ENCODE measurements around the gene MRFAP1.
"Not testable (repeated sequence)": the region's sequence is repeated elsewhere in the genome, so short reads cannot be mapped to it uniquely, and the experiment has no call there.

MRFAP1 gene

DNA sequence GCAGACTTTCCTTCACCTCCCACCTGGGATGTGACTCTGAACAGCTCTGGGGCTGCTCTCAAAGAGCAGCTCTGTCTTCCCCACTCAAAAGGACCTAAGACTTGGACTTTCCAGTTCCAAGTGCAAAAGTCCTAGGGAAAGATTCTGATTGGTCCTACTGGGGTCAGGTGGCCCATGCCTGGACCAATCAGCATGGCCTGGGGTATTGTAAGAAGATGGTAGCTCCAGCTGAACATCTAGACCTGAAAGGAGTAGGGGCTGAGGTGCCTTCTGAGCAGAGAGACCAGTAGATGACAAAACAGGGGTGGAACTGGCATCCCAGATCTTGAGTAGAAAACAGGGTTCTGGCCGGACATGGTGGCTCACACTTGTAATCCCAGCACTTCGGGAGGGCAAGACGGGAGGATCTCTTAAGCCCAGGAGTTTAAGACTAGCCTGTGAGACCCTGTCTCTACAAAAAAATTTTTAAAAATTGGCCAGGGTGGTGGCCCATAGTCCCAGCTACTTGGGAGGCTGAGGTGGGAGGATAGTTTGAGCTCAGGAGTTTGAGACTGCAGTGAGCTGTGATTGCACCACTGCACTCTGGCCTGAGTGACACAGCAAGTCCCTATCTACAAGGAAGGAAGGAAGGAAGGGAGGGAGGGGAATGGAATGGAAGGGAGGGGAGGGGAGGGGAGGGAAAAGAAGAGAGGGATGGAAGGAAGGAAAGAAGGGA lies 27.4 kb upstream of the MRFAP1 start:
- no peak for DNase-seq

DNA sequence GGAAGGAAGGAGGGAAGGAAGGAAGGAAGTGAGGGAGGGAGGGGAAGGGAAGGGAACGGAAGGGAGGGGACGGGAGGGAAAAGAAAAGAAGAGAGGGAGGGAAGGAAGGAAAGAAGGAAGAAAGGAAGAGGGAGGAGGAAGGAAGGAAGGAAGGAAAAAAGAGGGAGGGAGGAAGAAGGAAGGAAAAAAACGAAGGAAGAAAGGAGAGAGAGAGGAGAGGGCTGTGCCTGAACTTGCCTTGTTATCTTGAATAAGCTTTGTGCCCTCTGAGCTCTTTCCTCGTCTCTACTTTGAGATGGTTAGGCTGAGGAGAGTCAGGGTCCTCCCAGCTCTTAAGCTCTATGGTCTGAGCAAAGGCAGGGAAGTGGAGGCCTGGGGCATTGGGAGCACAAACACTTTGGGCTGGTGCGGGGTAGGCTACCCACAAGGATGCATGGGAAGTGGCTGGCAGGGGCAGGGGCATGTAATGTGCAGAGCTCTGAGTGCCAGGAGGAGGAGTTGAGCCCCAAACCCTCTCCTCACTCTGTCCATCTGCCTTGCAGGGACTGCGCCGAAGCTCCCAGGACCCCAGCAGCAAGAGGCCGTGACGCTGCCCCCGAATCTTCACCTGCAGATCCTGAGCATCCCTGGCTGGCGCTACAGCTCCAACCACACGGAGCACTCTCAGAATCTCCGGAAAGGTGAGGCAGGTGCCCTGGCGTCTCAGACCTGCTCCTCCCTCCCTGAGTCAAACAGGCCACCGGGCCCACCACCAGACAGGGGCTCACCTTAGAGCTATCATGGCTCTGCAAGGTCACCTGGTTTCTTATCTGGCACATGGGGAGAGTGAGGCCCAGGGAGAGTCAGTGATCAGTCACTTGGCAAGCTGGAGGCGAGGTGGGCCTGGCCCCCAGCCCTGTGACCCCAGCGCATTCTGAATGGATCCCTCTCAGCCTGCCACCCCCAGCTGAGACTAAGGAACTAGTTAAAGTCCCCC lies 26.5 kb upstream of the MRFAP1 start:
- no peak for DNase-seq

DNA sequence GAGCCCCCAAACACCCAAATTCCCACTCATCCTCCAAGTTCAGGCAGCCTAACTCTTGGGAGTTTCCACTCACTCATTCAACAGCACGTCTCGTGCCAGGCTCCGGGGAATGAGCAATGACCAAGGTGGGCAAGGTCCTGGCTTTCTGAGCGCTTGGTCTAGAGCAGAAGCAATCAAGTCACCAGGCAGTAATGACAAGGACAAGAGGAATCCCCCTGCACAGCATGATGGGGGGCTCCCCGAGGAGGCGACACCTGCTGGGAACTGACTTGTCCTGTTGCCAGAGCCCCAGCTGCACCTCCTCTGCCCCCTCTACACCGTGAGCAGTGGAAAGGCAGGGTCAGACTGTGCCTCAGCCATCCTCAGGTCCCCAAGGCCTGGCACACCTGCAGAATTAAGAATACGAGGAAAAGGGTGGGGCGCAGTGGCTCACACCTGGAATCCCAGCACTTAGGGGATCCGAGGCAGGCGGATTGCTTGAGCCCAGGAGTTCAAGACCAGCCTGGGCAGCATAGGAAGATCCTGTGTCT lies 25.7 kb upstream of the MRFAP1 start:
- no peak for DNase-seq

DNA sequence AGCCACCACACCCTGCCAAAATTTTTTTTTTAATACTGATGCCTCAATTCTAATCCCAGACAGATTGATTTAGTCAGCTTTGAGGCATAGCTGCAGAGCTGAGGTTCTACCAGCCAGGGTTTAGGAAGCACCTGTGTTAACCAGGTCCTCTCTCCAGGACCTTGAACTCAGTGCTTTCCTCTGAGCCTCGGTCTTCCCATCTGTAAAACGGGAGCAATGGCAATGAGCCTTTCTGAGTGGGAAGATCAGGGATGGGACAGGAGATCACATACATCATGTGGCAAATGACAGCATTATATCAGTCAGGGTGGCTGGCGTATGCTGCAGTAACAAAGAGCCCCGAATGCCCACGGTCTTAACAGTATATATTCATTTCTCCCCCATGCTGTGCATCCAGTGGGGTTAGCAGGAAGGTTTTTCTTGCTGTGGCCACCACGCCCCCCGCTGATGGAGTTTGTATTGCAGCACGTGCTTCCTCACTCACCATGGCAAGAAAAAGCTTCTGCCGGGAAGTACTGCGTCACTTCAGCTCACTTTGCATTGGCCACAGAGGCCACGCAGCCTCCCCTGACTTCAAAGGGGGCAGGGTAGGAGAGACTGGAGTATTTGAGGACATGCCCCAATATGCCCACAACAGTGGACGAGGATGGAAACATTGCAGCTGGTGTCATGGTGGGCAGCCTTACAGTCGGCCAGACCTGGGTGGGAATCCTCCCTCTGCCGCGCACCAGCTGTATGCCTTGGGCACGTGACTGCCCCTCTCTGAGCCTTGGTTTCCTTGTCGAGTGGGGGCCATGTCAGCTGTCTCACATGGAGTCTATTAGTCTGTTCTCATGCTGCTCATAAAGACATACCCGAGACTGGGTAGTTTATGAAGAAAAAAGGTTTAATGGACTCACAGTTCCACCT lies 24.1 kb upstream of the MRFAP1 start:
- no peak for DNase-seq

DNA sequence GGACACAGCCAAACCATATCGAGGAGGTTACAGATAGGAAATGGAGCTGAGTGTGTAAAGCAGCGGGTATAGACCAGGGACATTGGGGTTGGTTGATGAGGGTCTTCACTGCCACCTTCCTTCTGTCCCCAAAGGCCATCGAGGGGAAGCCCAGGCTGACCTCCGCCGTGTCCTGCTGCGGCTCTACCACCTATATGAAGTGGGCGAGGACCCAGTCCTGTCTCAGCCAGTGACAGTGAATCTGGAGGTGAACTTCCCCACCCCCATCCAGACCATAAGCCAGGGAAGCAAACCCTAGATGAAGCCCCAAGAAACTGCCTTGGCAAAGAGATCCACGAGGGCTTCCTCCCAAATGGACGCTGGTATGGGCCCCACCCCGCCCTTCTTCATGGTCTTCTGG lies 23.2 kb upstream of the MRFAP1 start:
- DNase-seq = no peak

DNA sequence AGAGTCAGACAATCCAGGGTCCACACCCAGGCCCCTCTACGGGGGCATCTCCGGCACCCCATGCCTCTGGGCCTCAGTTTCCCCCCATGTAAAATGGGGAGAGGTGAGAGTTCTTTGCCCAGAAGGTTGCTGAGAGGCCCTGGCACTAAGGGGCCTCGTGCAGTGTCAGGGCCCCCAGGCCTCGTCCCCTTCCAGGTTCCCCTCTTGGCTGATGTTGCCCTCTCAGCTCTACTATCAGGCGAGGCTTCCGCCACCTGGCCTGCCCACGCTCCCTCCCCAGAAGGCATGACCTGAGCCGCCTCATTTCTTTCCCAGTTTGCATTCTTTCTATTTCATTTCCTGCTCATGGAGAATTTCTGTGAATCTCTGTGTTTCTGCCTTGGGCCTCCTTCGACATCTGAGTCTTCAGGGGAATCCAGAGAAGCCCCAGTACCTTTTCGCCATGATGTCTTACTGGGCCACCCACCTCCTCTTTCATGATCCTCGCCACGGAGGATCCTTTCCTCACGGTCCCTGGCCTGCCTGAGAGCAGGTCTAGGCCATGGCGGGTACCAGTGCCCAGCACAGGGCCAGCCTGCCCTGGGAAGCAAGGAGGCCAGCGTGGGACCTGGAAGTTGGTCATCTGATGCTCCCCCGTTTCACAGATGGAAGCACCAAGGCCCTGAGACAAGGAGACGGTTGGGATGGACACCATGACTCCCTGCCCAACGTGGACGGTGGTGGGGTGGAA lies 21.9 kb upstream of the MRFAP1 start:
- no peak for DNase-seq

DNA sequence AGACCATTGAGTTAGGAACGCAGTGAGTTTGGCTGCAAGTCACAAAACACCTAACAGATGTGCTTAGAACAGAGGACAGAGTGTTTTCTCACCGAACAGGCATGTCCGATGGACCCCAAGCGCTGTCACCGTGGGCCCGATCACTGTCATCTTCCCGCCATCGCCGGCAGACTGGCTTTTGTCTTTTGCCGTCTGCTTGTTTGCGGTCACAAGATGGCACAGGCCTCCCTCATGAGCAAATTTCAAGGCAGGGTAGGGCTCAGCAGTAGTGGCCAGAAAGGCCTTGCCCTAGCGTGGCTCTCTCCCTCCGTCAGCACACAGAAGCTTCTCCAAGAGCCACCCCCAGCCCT lies 21.4 kb upstream of the MRFAP1 start:
- DNase-seq = no peak

DNA sequence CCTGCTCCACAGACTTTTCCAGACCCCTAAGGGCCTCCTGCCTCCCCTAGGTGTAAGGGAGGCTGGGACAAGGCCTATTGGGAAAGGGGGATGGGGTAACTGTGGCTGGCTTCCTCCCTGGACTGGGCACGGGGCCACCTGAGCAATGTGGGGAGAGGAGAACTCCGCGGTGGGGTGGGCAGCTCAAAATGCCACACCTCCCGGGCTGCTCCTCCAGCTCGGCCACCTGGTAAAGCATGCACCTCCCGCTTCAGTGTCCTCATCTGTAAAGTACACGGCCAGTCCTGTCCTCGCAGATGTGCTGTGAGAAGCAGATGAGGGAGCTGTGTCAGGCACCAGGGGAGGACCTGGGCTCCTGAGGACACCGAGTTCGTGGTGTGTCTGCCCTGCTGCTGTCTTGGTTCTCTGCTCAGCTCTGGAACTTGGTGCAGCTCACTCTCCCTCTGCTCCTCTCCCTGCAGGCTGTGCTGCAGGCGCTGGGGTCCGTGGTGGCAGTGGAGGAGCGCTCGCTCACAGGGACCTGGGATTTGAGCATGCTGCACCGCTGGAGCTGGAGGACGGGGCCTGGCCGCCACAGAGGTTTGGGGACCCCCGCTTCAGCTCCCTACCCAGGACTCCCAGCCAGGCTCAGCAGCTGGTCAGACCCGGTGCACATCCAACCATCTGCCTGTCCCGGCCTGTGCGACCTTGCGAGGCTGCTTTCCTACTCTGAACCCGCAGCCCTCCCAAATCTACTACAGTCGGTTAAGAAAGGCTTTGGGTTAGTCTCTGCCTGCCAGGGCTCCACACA lies 20.8 kb upstream of the MRFAP1 start:
- no peak for DNase-seq

DNA sequence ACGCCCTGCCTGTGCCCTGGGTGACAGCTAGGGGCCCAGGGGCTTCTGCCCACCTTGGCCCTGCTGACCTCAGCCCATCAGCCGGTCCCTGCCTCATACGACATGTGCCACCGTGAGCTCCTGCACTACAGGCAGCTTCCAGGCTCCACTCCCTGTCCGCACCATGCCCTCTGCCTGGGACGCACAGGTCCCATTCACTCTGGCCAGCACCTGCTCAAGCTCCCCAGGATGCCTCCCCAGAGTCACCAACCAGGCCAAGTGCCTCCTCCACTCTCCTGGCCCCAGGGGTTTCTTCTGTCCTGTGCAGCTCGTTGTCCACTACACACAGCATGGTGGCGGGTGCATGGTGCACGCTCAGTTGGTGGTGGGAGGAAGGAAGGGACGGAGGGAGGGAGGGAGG lies 20.2 kb upstream of the MRFAP1 start:
- no peak for DNase-seq

DNA sequence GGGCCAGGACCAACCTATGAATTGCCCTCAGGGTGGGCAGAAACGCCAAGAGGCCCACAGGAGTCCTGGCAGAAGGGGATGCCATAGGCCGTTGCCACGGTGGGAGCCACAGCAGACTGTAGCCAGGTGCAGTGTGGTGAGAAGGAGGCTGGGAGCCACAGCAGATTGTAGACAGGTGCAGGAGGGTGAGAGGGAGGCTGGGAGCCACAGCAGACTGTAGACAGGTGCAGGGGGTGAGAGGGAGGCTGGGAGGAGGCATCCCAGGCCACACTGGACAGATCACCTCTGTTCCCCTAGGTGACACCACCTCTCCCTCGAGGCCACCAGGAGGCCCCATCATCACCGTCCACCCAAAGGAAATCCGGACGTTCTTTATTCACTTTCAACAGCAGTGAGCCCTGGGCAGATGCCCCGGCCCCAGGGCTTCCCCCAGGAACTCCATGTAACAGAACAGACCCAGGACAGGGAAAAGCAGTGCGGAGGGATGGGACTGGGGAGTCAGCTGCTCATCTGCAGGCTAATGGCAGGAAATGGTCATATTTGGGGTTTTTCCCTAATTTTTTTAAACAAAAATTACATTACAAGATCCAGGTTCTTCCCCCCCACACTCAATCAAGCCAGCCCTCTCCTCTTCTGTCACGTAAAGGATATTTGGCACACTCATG lies 19.5 kb upstream of the MRFAP1 start:
- DNase-seq = no peak

DNA sequence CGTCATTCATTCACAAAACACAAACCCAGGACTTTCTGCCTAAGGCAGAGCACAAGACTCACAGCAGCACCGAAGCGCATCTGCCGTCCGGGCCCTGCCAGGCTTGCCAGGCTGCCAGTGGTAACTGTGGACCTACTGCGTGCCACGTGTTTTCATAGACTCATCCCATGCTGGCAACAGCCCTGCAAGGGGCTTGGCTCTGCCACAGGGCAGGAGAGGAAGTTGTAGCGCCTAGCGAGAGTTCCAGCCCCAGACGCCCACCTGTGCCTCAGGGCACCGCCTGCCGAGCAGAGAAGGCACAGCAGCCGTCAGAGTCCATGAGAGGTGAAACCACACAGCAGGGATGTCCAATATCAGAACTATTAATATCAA lies 18.9 kb upstream of the MRFAP1 start:
- no peak for DNase-seq

DNA sequence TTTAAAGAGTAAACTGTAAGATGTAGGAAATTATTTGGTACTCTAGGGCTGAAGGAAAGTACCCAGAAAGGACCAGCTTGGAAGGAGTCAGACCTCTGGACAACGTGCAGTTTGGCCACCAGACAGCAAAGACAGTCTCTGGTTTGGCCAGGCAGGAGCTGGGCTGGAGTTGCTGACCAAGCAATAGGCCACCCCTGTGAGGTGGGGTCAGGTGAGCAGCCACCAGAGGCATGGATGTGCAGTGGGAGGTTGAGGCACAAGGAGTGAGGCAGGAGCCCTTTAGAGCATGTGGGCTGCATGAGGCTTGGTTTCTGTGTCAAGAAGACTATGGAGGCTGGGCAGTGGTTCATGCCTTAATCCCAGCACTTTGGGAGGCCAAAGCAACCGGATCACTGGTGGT lies 17.7 kb upstream of the MRFAP1 start:
- no peak for DNase-seq

DNA sequence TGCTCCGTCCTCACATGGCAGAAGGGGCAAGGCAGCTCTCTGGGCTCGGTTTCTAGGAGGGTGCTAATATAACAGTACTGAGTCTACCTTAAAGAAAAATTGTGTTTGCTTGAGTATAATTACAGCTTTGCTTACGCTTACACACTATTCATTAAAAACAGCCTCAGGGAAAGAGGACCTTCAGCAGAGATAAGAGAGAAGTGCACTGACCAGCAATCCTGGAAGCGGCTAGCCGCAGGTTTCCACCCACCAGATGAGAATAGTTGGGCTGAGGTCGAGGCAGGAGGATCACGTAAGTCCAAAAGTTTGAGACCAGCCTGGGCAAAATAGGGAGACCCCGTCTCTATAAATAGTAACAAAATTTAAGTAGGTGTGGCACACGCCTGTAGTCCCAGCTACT lies 15.2 kb upstream of the MRFAP1 start:
- DNase-seq = no peak

DNA sequence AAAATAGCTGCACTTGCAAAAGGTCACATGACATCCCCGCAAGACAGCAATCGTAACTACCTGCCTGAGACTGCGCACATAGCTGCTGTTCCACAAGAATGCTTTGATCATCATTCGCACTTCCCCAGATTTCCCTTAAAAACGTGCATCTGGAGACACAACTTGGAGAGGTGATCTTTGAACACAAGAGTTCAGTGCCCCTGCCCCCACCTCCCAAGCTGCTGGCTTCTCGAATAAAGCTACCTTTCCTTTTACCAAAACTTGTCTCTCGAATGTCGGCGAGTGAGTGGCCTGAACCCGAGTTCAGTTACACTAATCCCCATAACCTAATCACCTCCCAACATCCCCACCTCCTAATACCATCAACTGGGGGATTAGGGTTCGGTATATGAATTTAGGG lies 14.4 kb upstream of the MRFAP1 start:
- no peak for DNase-seq

DNA sequence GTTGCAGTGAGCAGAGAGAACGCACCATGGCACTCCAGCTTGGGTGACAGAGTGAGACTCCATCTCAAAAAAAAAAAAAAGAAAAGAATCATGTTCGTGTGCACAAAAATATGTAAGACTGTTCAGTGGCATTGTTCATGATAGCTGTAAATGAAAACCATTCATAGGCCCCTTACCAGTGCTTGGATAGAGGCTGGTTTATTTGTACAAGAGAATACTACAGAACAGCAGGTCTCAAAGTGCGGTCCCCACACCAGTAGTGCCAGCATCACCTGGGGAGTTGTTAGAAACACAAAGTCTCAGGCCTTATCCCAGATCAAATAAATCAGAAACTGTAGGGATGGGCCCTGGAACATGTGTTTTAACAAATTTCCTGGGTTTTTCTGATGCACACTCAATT lies 12.7 kb upstream of the MRFAP1 start:
- no peak for DNase-seq

DNA sequence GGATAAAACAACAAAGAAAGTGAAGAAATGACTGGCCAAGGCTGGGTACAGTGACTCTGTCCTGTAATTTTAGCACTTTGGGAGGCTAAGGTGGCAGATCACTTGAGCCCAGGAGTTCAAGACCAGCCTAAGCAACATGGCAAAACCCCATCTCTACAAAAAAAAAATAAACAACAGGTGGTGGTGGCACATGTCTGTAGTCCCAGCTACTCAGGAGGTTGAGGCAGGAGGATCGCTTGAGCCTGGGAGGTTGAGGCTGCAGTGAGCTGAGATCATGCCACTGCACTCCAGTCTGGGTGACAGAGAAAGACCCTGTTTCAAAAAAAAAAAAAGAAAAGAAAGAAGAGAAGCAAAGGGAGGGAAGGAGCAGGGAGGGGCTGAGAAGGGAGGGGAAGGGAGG lies 12.0 kb upstream of the MRFAP1 start:
- not testable (repeated sequence) for DNase-seq

DNA sequence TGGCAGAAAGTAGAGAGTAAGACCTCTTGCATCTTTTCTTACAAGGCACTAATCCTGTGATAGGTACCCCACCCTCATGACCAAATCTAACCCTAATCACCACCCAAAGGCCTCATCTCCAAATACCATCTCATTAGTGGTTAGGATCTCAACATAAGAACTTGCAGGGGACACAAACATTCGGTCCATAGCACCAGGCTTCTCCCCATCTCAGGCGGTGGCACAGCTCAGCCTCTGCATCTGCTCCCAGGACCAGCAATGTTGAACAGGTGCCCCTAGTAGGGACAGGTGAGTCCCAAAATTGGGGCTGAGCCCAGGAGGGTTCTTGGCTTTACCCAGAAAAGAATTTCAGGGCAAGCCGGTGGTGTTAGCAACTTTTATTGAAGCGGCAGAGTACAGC lies 8.4 kb upstream of the MRFAP1 start:
- no peak for DNase-seq

DNA sequence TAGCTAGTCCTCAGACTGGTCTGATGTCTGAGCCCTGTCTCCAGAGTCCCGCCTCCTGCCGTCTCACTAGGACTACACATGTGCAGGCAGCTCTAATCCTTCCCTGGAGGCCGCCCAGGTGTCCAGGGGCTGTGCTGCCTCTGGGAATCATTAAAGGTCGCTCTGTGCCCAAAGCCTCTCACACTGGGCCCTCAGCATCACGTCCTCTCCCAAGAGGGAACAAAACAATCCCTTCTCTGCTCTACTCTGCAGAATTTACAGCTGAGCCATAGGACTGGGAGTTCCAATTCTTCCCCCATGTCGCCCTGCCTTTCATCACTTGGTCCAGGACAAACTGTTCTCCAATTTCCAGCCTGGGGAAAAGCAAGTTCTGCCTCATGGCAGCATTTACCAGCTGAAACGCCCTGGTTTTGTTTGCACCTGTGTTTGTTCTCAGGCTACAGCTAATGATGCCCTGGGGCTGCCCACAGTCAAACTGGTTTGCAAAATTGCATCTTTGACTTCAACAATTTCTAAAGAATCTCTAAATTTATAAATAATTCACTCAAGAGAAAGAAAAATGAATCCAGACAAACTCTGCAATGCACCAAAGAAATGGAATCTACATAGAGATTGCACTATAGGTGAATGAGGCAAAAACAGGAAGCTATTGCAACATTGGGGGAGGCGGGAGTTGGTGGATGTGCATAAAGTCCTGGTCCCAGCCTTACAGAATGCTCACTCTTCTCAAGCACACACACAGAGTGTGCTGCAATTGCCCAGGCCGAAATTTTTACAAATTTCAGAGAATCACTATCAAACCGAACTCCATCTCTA lies 7.2 kb upstream of the MRFAP1 start:
- DNase-seq = no peak

DNA sequence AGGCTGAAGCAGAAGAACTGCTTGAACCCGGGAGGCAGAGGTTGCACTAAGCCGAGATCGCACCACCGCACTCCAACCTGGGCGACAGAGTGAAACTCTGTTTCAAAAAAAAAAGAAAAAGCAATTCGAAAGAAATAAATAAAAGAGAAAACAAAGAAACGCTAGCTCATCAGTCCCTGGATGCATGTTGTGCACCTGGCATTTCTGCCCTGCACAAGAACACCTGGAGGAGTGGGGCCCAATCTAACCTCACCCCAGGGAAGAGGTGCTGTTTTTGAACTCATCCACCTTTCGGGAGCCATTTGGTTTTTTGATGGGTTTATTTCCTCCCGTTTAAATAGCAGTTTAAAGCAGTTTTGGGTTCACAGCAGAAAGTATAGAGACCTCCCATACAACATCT lies 5.7 kb upstream of the MRFAP1 start:
- no peak for DNase-seq

DNA sequence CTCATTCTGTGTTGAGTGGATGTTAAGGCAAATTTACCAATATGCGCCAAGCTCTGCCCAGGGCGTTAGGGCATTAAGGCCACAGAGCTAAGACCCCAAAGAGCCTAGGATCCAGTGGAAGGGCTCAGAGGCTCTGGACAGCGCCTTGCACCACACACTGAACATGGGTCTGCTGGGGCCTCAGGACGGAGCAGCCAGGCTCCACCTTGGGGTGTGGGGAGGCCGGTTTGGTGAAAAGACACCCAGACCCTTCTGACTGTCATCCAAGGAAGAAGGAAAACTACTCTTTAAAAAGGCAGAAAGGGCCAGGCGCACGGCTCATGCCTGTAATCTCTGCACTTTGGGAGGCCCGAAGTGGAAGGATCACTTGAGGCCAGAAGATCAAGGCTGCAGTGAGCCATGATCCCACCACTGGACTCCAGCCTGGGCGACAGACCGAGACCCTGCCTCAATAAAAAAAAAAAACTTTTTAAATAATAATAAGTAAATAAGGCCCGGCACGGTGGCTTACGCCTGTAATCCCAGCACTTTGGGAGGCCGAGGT lies 1.3 kb upstream of the MRFAP1 start:
- no peak for DNase-seq
